Medulla oblongata (tissue), 1 donor: ENCODE measurements around the gene COPZ1.

ENCODE experiments used
- DNase-seq: peaks from one replicate; pipeline ENCODE4 v3.0.0-alpha.2; 2015; ENCODE audit errors: extremely low spot score

COPZ1 gene

GRCh38 chr12:54358191-54358944, 33.4 kb downstream of the COPZ1 start:
- DNase-seq: peak; percentile 59

GRCh38 chr12:54358945-54359761, 34.2 kb downstream of the COPZ1 start:
- peak; percentile 99 for DNase-seq

- no peak for DNase-seq
Measured at GRCh38 chr12:54359762-54360351, 34.9 kb downstream of the COPZ1 start.

GRCh38 chr12:54360717-54361456, 36.0 kb downstream of the COPZ1 start:
- peak; percentile 90 for DNase-seq

GRCh38 chr12:54363047-54363446, 38.1 kb downstream of the COPZ1 start:
- no peak for DNase-seq

GRCh38 chr12:54363618-54364017, 38.7 kb downstream of the COPZ1 start:
- DNase-seq: no peak

- DNase-seq: peak; percentile 65
Measured at GRCh38 chr12:54364413-54364812, 39.5 kb downstream of the COPZ1 start, which contains the start of gene GPR84. Gene GPR84 (minus strand): TSS chr12:54364486. CDS start chr12:54363851, 635 bp downstream.

GRCh38 chr12:54368025-54368708, 43.2 kb downstream of the COPZ1 start:
- DNase-seq: no peak

- peak; percentile 96 for DNase-seq
Measured at GRCh38 chr12:54368709-54369596, 44.0 kb downstream of the COPZ1 start.

- no peak for DNase-seq
Measured at GRCh38 chr12:54369597-54370131, 44.7 kb downstream of the COPZ1 start.

- DNase-seq: peak; percentile 87
Measured at GRCh38 chr12:54370171-54370730, 45.3 kb downstream of the COPZ1 start.

GRCh38 chr12:54371328-54372112, 46.6 kb downstream of the COPZ1 start:
- DNase-seq: no peak

GRCh38 chr12:54372113-54372806, 47.3 kb downstream of the COPZ1 start:
- no peak for DNase-seq

- DNase-seq: no peak
Measured at GRCh38 chr12:54373649-54374561, 49.0 kb downstream of the COPZ1 start.

- no peak for DNase-seq
Measured at GRCh38 chr12:54374562-54375258, 49.8 kb downstream of the COPZ1 start.

GRCh38 chr12:54375259-54375579, 50.3 kb downstream of the COPZ1 start:
- no peak for DNase-seq

- no peak for DNase-seq
Measured at GRCh38 chr12:54376596-54376995, 51.7 kb downstream of the COPZ1 start.
